Measurements from ENCODE around the gene FCN3. TPM values are rescaled to one million over a fixed set of nuclear protein-coding genes. Genes with fewer than 3 reads are reported as not detected.

FCN3 gene
- total RNA-seq, 4 donors from 2014 or later: 2.0 to 247 (median 19.1) TPM

GRCh38 chr1:27327964-27328363 lies 46.7 kb downstream of the FCN3 start:
- no peak for TF ChIP-seq CTCF (IDR thresholded peaks at IDR 0.05; ENCODE audit: low read depth)

GRCh38 chr1:27325286-27325685 lies 49.3 kb downstream of the FCN3 start:
- TF ChIP-seq CTCF (IDR thresholded peaks at IDR 0.05; ENCODE audit: low read depth): no peak

GRCh38 chr1:27322569-27323240 lies 51.9 kb downstream of the FCN3 start:
- TF ChIP-seq CTCF (IDR thresholded peaks at IDR 0.05; ENCODE audit: low read depth): no peak

- TF ChIP-seq CTCF (IDR thresholded peaks at IDR 0.05; ENCODE audit: low read depth): no peak
These were observed 52.6 kb downstream of the FCN3 start, which contains the start of gene TMEM222 for GRCh38 chr1:27321813-27322568. Gene TMEM222 (plus strand): TSS chr1:27322163. CDS start chr1:27322198, 35 bp downstream.

Small RNAs within 50 kb of the gene (small RNA-seq; reads per million reads assigned to genes)
- gene RNU6-48P: not detected

Other genes starting within 250 kb of the FCN3 start
- gene SLC9A1, start 219.7 kb downstream of the FCN3 start, total RNA-seq: 10 to 100 TPM in 3 of 4 donors, 1 to 10 TPM in 1; 7.3 to 16.0 (median 10.9) TPM
- 10 to 100 TPM; 21.4 to 40.9 (median 27.9) TPM for gene WDTC1, start 140.2 kb downstream of the FCN3 start, total RNA-seq
- gene TMEM222, start 52.7 kb downstream of the FCN3 start, total RNA-seq: 10 to 100 TPM; 15.9 to 23.7 (median 18.9) TPM
- 1 to 10 TPM in 2 of 4 donors, under 1 TPM in 1, not detected in 1; 0.94 to 1.9 (median 1.1) TPM for gene SYTL1, start 32.8 kb downstream of the FCN3 start, total RNA-seq
- gene MAP3K6, start 7.9 kb downstream of the FCN3 start, total RNA-seq: 100 to 1,000 TPM in 1 of 4 donors, 10 to 100 TPM in 3; 26.4 to 129 (median 35.1) TPM
- gene CD164L2, start 8.5 kb upstream of the FCN3 start, total RNA-seq: not detected
- under 1 TPM in 2 of 4 donors, not detected in 2; 0.51 to 0.66 TPM for gene GPR3, start 17.8 kb upstream of the FCN3 start, total RNA-seq
- gene WASF2, start 115.3 kb upstream of the FCN3 start, total RNA-seq: 10 to 100 TPM; 72.8 to 94.9 (median 80.9) TPM
- gene AHDC1, start 229.3 kb upstream of the FCN3 start, total RNA-seq: 10 to 100 TPM in 2 of 4 donors, 1 to 10 TPM in 2; 2.9 to 13.6 (median 7.1) TPM

Data from subcutaneous adipose tissue (tissue), 4 donors.